Sigmoid colon (tissue), 3 donors: Measurements from ENCODE around the gene ARIH1.
"Not testable (repeated sequence)": the region's sequence is repeated elsewhere in the genome, so short reads cannot be mapped to it uniquely, and the experiment has no call there.

Source experiments
- CTCF ChIP-seq, 4 experiments: fragments of 450-650 bp in 3 of 4; fragments of 200-600 bp in 1 of 4; IDR thresholded peaks; one replicate each; pipeline ENCODE4 v1.5.1; 2016 to 2019; ENCODE audit warnings: antibody characterized with exemption in 4 of 4, mild to moderate bottlenecking in 3 of 4, moderate library complexity in 2 of 4
- POLR2A ChIP-seq, 2 donors: fragments of 450-650 bp; IDR thresholded peaks; one replicate each; pipeline ENCODE4 v1.6.1; 2016; ENCODE audit warnings: antibody characterized with exemption in 2 of 2, mild to moderate bottlenecking in 2 of 2, moderate library complexity in 2 of 2

DNA sequence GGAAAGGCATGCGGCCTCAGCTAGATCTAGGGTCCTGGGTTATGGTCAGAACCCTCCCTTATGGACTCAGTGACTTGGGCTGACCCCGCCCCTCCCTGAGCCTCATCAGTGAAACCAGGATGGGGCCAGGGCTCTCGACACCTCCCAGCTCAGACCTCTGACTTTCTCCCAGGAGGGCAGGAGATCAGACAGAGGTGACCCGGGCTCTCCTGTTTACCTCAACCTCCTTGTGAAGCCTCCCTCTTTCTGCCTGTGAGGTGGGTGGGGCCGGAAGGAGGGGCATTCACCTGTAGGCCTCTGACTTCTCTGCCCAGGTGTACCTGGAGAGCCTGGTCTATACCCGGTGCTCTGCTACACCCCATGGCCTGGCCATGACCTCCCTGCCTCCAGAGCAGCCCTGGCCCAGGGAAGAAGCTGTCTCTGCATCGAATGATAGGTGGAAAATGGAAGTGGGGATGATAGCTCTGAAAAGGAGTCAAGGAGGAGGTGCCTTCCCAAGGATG is 155.0 kb downstream of the ARIH1 start:
- TF ChIP-seq POLR2A, CTCF (IDR thresholded peaks at IDR 0.05): not testable (repeated sequence)
